DMS114 treated with DMSO at 0.1 percent for 48 hours (cell line): ENCODE data around the gene PLAAT3.
"Not testable (repeated sequence)": the region's sequence is repeated elsewhere in the genome, so short reads cannot be mapped to it uniquely, and the experiment has no call there.

Source experiments
- DNase-seq: peaks from one replicate; lab custom pipeline; 2025; ENCODE audit not compliant: unreplicated experiment; lab: John Stamatoyannopoulos, UW

Gene PLAAT3

GRCh38 chr11:63569570-63569969 lies 44.7 kb downstream of the PLAAT3 start:
- DNase-seq, result no peak

DNA sequence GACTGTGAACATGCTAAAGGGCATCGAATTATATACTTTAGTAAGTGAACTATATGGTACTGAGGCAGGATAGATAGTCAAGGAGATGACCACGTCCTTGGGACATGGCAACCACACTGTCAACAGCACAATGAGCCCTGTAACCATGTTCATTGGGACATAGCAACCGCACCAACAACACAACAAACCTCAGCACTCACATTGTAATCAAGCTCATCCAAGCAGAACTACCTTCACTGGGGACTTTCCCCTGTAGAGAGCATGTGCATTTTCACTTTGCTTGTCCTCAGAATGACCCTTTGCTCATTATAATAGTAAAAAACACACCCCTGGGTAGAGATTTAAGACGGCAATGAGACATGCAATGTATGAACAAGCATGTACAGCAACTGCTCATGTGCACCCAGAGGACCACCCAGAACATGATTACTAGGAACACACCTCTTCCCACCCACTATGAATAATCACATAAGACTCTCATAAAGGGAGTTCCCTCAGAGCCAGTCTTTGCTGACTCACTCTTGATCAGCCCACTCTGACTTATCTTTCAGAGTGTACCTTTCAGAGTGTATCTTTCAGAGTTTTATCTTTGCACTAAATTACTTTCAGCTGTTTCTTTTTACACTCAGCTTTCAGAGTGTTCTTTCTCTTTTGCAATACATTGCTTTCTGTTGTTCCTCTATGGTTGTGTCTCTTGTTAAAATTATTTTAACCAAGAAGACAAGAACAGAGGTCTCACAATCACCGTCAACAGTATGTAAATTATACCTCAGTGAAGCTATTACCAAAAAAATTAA lies 47.0 kb downstream of the PLAAT3 start:
- DNase-seq, result no peak

- DNase-seq, result no peak
Measured at GRCh38 chr11:63564784-63565350, 49.4 kb downstream of the PLAAT3 start.

- DNase-seq, result no peak
Measured at GRCh38 chr11:63564056-63564774, 50.0 kb downstream of the PLAAT3 start.

- no peak for DNase-seq
Measured at GRCh38 chr11:63563201-63564055, 50.8 kb downstream of the PLAAT3 start, which contains the start of gene PLAAT2. PLAAT2 (minus strand) TSS chr11:63563379; CDS start chr11:63563324, 55 bp downstream.

DNA sequence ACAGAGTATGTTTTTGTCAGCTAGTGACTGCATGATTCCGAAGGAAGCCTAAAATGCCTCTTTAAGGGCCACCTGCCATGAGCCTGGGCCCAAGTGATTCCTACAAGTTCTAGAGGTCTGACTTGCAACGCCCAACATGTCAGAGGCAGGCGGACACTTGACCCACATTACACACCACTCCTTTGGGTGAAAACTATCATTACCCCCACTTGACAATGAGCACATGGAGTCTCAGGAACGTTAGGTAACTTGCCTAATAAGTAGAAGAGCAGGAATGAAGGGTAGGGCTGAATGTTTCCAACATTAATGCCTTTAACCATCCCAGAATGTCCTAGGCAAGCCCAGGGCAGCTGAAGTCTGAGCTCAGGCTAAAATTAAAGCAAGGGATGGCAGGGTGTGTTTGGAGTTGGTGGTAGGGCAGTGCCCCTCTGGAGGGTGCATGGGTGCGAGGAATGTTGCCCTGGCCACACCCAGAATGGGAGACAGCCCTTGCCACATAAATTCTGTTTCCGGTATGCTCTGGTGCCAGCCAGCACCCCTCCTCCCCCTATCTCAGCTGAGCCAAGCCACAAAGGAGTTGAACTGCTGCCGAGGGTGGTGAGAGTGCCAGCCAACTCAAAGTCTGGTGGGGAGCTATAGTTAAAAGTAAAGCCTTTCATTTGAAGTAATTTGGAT lies 53.6 kb downstream of the PLAAT3 start:
- no peak for DNase-seq

DNA sequence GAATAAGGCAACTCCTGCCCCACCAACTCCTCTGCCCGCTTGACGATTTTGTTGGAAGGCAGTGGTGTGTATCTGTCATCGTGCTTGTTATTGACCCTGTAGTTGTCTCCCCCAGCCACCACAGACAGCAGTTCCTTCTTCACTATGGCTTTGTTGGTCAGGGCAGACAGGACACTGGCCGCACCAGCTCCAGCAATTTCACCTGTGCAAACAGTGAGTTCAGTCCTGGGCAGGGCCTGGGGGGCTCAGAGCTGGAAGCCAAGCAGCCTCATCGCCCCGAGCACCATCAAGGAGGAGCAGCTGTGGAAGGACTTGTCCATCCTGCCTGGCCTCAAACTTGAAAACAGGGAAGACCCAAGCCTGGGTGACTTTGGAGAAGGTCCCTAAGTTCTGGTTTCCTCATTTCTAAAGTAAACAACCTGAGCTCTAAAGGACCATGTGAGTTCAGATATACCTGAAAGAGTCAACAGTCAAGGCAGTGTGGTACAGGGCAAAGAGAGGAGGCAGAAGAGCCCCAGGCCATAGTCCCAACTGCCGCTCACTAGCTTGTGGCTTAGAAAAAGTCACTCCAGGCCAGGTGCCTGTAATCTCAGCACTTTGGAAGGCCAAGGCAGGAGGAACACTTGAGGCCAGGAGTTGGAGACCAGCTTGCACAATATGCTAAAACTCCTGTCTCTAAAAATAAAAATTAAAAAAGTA lies 55.6 kb downstream of the PLAAT3 start:
- DNase-seq, result no peak

DNA sequence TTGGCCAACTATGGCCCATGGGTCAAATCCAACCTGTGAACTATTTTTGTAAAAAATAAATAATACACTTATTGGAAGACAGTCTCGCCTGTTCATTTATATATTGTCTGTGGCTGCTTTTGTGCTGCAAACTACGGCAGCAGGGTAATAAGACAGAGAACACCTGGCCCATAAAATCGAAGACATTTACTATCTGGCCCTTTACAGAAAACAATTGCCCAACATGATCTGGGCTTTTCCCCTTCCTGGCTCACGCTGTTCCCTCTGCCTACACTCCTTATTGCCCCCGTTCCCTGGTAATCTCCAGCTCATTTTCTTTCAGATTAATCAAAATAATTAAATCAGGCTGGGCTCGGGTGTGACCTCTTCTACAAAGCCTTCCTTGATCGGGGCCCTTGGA lies 56.7 kb downstream of the PLAAT3 start:
- DNase-seq, result no peak

GRCh38 chr11:63556404-63557013 lies 57.7 kb downstream of the PLAAT3 start:
- no peak for DNase-seq

DNA sequence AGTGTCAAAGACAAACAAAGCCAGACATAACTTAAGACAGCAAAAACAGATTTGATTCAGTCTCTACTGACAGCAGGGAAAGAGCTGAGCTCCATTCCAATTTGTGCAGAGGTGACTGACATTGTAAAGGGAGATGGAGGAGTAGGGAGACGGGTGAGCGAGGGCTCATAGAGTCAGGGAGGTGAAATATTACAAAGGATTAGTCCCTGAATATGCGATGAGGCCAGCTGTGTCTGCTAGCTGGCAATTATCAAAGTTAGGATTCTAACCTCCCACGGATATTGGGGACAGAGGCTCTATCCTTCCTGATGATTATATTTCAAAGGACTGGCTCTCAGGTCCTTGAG lies 59.4 kb downstream of the PLAAT3 start:
- no peak for DNase-seq

DNA sequence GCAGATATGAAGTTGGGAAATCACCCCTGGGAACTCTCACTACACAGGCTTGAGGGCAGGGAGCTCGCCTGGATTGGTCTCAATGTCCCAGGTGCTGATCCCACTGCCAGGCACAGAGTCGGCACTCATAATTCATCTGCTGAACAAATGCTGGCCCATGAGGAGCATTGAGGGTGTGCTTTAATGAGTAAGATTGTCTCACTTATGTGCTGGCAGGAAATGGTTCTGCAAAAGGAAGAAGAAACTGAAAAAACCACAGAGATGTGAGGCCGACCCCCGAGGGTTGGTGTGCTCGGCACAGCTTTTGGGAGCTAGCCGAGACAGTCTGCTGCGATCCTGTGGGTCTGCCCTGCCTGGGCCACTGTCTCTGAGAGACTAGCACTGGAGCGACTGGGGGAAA lies 60.5 kb downstream of the PLAAT3 start:
- no peak for DNase-seq

GRCh38 chr11:63552921-63553320 lies 61.3 kb downstream of the PLAAT3 start:
- DNase-seq, result no peak

DNA sequence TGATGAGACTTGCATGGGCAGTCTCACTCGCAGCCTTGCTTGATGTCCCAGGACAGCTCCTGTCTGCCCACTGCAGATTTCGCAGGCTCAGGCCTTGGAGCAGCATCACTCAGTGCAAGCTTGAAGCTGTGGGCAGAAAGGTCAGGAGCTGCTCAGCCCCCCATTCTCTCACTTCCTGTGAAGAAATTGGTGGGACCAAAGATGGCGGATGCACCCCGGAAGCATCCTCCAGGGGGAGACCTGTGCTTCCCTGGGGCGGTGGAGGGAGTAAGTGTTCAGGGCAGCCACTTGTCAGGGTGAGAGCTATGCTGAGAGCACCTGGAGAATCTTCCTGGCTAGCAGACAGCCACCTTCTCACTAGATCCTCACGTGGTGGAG lies 62.4 kb downstream of the PLAAT3 start:
- no peak for DNase-seq

DNA sequence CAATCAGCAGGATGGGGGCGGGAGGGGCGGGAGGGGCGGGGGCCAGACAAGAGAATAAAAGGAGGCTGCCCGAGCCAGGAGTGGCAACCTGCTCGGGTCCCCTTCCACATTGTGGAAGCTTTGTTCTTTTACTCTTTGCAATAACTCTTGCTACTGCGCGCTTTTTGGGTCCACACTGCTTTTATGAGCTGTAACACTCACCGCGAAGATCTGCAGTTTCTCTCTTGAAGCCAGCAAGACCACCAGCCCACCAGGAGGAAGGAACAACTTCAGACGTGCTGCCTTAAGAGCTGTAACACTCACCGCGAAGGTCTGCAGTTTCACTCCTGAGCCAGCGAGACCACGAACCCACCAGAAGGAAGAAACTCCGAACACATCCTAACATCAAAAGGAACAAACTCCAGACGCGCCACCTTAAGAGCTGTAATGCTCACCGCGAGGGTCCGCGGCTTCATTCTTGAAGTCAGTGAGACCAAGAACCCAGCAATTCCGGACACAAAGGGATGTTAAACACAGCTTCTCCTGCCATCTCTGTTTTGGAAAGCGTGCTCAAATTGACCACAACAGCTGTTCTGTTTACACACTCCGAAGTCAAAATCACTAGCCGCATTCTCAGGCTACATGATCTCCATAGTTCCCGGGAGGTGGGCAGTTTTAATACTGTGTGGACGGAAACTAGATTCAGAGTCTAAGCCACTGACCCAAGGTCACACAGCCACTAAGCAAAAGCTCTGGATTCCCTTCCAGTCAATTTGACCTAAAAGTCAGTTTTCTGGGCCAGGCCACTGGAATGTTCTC lies 62.9 kb downstream of the PLAAT3 start:
- DNase-seq, result no peak

DNA sequence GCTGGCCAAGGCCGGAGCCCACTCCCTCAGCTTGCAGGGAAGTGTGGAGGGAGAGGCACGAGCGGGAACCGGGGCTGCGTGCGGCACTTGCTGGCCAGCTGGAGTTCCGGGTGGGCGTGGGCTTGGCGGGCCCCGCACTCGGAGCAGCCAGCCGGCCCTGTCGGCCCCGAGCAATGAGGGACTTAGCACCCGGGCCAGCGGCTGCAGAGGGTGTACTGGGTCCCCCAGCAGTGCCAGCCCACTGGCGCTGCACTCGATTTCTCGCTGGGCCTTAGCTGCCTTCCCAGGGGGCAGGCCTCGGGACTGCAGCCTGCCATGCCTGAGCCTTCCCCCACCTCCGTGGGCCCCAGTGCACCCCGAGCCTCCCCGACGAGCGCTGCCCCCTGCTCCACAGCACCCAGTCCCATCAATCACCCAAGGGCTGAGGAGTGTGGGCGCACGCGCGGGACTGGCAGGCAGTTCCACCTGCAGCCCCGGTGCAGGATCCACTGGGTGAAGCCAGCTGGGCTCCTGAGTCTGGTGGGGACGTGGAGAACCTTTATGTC lies 64.0 kb downstream of the PLAAT3 start:
- DNase-seq, result not testable (repeated sequence)

DNA sequence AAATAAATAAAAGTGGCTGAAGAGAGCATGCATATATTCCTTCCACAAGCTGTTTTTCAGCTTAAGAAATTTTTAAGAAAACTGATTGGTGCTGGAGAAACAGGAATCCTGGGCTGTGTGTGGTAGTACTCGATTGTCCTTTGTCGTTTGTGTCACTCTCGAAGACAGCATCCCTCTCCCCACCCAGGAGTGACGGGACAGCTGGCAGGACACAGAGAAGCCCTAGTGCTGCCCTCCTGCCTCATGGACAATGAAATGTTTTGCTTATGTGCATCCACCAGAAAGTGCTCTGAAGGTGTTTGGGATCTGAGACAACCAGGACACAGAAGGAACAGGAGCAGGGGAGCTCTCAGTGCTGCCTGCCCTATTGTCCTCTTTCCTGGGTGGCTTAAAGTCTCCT lies 64.8 kb downstream of the PLAAT3 start:
- DNase-seq, result no peak

- no peak for DNase-seq
Measured at GRCh38 chr11:63548178-63548577, 66.1 kb downstream of the PLAAT3 start.

DNA sequence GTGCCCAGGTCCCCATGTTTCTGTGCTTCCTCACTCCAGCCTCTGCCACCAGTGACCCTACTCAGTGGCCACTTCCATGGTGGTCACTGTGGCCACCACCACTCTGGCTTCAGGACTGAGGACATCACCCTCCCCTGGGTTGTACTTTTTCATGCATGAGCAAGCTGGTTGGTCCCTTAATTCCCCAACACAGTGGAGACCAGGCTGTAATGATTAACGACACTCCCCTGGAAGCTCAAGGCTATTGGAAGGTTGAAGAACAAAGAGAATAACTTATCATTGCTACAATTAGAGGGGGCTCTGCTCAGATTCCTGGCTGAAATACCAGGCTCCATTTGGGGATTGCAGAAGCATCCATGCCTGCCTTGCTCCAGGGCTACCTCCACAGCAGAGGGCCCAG lies 67.2 kb downstream of the PLAAT3 start:
- no peak for DNase-seq

- no peak for DNase-seq
Measured at GRCh38 chr11:63543711-63544110, 70.5 kb downstream of the PLAAT3 start.
